ENCODE measurements around the gene AGBL4.
A peak's percentile ranks its signal among the peaks of the same experiment; 100 is the strongest.

The AGBL4 gene

GRCh38 chr1:48667782-48668181 lies 1356.0 kb downstream of the AGBL4 start:
- no peak for DNase-seq (ENCODE audit: low spot score)
- FAIRE-seq = no peak

GRCh38 chr1:48665708-48666407 lies 1357.9 kb downstream of the AGBL4 start:
- FAIRE-seq (no peak), DNase-seq (ENCODE audit: low spot score) (no peak)

GRCh38 chr1:48661726-48662463 lies 1361.9 kb downstream of the AGBL4 start:
- FAIRE-seq (peak; percentile 65), DNase-seq (ENCODE audit: low spot score) (no peak)

- no peak for DNase-seq (ENCODE audit: low spot score)
- FAIRE-seq = peak; percentile 58
These were observed 1364.0 kb downstream of the AGBL4 start for GRCh38 chr1:48659801-48660200.

GRCh38 chr1:48657413-48657812 lies 1366.3 kb downstream of the AGBL4 start:
- FAIRE-seq = no peak
- DNase-seq (ENCODE audit: low spot score) = no peak

- DNase-seq (ENCODE audit: low spot score) = no peak
These were observed 1369.0 kb downstream of the AGBL4 start for GRCh38 chr1:48654606-48655210.

GRCh38 chr1:48652334-48652733 lies 1371.4 kb downstream of the AGBL4 start:
- peak; percentile 46 for FAIRE-seq
- DNase-seq (ENCODE audit: low spot score) = no peak

More at GRCh38 chr1:48654606-48655210, 1369.0 kb downstream of the AGBL4 start:
- no peak for FAIRE-seq

- FAIRE-seq (no peak), DNase-seq (ENCODE audit: low spot score) (no peak)
These were observed 1373.9 kb downstream of the AGBL4 start for GRCh38 chr1:48649880-48650279.

- no peak for DNase-seq (ENCODE audit: low spot score)
- no peak for FAIRE-seq
These were observed 1377.9 kb downstream of the AGBL4 start for GRCh38 chr1:48645883-48646282.

GRCh38 chr1:48644905-48645605 lies 1378.7 kb downstream of the AGBL4 start:
- no peak for DNase-seq (ENCODE audit: low spot score)

GRCh38 chr1:48644190-48644900 lies 1379.4 kb downstream of the AGBL4 start:
- DNase-seq (ENCODE audit: low spot score) (no peak), FAIRE-seq (no peak)

More at GRCh38 chr1:48644905-48645605, 1378.7 kb downstream of the AGBL4 start:
- FAIRE-seq = no peak

- peak; percentile 5 for FAIRE-seq
- no peak for DNase-seq (ENCODE audit: low spot score)
These were observed 1380.6 kb downstream of the AGBL4 start for GRCh38 chr1:48643193-48643592.

- FAIRE-seq (peak; percentile 40), DNase-seq (ENCODE audit: low spot score) (no peak)
These were observed 1382.8 kb downstream of the AGBL4 start for GRCh38 chr1:48640836-48641492.

GRCh38 chr1:48629867-48630266 lies 1393.9 kb downstream of the AGBL4 start:
- FAIRE-seq = no peak

GRCh38 chr1:48627486-48627885 lies 1396.3 kb downstream of the AGBL4 start:
- FAIRE-seq (no peak), DNase-seq (ENCODE audit: low spot score) (no peak)

More at GRCh38 chr1:48629867-48630266, 1393.9 kb downstream of the AGBL4 start:
- DNase-seq (ENCODE audit: low spot score) = no peak

- FAIRE-seq (no peak), DNase-seq (ENCODE audit: low spot score) (peak; percentile 30)
These were observed 1404.2 kb downstream of the AGBL4 start for GRCh38 chr1:48619539-48619938.

- FAIRE-seq (no peak), DNase-seq (ENCODE audit: low spot score) (no peak)
These were observed 1406.5 kb downstream of the AGBL4 start for GRCh38 chr1:48617252-48617651.

GRCh38 chr1:48616710-48617109 lies 1407.0 kb downstream of the AGBL4 start:
- no peak for FAIRE-seq

GRCh38 chr1:48611841-48612240 lies 1411.9 kb downstream of the AGBL4 start:
- FAIRE-seq = no peak

More at GRCh38 chr1:48616710-48617109, 1407.0 kb downstream of the AGBL4 start:
- DNase-seq (ENCODE audit: low spot score) = no peak

More at GRCh38 chr1:48611841-48612240, 1411.9 kb downstream of the AGBL4 start:
- DNase-seq (ENCODE audit: low spot score) = no peak

Measured in urothelium cell line (cell line).